Measurements from ENCODE around the gene PVALB.

Gene PVALB

DNA sequence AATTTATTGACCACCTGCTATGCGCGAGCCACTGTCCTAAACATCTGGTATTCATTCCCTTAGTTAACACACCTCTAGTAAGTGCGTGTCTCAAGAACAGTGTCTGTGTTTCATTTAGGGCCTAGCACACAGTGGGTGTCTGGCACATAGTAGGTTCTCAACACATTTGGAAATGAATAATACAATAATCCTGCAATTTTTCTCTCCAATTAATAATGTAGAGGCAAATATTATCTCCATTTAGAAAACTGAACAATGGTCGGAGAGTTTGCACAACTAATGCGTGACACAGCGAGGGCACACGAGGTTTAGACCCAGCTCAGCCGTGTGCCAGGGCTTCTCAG is 39.9 kb upstream of the PVALB start:
- no peak overlapping the region for H3K4me3 ChIP-seq (ENCODE audit: control insufficient read depth, low read depth, low read length)
- TF ChIP-seq, protein P1, sequence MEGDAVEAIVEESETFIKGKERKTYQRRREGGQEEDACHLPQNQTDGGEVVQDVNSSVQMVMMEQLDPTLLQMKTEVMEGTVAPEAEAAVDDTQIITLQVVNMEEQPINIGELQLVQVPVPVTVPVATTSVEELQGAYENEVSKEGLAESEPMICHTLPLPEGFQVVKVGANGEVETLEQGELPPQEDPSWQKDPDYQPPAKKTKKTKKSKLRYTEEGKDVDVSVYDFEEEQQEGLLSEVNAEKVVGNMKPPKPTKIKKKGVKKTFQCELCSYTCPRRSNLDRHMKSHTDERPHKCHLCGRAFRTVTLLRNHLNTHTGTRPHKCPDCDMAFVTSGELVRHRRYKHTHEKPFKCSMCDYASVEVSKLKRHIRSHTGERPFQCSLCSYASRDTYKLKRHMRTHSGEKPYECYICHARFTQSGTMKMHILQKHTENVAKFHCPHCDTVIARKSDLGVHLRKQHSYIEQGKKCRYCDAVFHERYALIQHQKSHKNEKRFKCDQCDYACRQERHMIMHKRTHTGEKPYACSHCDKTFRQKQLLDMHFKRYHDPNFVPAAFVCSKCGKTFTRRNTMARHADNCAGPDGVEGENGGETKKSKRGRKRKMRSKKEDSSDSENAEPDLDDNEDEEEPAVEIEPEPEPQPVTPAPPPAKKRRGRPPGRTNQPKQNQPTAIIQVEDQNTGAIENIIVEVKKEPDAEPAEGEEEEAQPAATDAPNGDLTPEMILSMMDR (conservative IDR thresholded peaks at IDR 0.05; ENCODE audit: control insufficient read depth, insufficient read depth, low read depth, low read length) = no peak
- DNase-seq (ENCODE audit: low read depth) = no peak

DNA sequence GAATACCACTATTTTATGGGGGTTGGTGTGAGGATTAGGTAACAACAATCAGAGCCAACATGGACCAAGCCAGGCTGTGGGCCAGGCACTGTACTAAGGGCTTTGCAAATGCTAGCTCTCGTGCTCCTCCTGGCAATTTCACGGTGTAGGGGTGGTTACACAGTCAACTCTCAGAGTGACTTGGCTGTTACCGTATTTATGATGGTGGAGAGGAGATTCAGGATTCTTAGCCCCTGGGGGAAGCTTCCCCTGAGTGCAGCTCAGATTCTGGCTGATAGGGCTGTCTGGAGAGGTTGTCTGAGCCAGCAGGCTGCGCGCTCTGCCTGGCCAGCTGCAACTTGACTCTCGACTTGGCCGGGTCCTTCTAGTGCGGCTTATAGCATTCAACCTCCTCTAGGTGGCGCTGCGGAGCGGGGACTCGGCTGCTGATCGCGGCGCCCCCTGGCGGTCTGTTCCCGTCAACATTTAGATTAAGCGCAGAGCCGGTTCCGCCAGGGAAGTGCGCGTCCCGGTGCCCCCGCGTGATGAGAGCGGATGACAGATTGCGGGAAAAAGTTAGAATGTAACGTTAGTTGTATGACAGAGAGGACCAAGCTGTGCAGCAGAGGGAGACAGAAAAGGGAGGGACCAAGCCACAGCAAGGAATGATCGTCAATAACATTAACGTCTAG is 39.4 kb upstream of the PVALB start:
- TF ChIP-seq, protein P1 (conservative IDR thresholded peaks at IDR 0.05; ENCODE audit: control insufficient read depth, insufficient read depth, low read depth, low read length) = peak; percentile 99
- no peak overlapping the region for H3K4me3 ChIP-seq (ENCODE audit: control insufficient read depth, low read depth, low read length)

DNA sequence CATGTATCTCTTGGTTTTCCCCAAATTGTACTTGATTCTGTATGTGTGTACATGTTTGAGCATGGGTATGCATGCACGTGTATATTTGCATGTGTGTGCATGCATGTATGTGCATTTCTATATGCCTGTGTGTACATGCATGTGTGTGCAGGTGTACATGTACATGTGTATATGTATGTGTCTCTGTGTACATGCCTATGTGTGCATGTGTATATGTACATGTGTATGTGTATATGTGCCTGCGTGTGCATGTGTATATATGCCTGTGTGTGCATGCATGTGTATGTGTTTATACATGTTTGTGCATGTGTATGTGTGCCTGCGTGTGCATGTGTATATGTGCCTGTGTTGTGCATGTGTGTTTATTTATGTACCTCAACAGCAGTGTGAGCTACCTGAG is 38.6 kb upstream of the PVALB start:
- H3K4me3 ChIP-seq (ENCODE audit: control insufficient read depth, low read depth, low read length) = no peak overlapping the region
- DNase-seq (ENCODE audit: low read depth) = no peak
- TF ChIP-seq, protein P1 (conservative IDR thresholded peaks at IDR 0.05; ENCODE audit: control insufficient read depth, insufficient read depth, low read depth, low read length) = no peak

More for the DNA sequence above, 39.4 kb upstream of the PVALB start:
- DNase-seq (ENCODE audit: low read depth) = peak; percentile 83

DNA sequence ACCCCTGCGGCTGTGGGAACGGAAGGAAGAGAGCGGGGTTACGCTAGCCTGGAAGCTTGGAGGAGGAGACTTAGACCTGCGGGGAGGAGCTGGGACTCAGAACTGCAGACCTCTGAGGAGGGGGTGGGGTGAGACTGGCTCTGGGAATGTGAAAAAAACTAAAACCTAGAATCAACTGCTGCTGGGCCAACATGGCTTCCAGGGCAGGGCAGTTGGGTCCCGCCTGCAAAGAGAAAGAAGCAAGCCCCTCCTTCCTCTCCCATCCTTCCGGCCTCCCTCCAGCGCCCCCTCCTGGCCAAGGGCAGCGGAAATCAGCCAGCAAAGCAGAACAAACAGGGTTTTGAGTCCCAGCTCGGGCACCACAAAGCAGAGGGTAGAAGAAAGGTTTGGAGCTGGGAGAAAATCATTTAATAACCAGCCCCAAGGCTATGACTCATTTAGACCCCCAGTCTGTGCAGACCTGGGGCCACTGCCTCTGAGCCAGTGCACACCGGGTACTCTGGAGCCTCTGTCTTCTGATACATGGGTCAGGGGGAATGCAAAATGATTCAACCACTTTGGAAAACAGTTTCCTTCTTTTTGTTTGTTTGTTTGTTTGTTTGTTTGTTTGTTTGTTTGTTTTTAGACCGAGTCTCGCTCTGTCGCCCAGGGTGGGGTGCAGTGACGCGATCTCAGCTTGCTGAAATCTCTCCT is 36.7 kb upstream of the PVALB start:
- peak; percentile 55 for DNase-seq (ENCODE audit: low read depth)
- no peak overlapping the region for H3K4me3 ChIP-seq (ENCODE audit: control insufficient read depth, low read depth, low read length)
- TF ChIP-seq, protein P1 (conservative IDR thresholded peaks at IDR 0.05; ENCODE audit: control insufficient read depth, insufficient read depth, low read depth, low read length) = peak; percentile 68

DNA sequence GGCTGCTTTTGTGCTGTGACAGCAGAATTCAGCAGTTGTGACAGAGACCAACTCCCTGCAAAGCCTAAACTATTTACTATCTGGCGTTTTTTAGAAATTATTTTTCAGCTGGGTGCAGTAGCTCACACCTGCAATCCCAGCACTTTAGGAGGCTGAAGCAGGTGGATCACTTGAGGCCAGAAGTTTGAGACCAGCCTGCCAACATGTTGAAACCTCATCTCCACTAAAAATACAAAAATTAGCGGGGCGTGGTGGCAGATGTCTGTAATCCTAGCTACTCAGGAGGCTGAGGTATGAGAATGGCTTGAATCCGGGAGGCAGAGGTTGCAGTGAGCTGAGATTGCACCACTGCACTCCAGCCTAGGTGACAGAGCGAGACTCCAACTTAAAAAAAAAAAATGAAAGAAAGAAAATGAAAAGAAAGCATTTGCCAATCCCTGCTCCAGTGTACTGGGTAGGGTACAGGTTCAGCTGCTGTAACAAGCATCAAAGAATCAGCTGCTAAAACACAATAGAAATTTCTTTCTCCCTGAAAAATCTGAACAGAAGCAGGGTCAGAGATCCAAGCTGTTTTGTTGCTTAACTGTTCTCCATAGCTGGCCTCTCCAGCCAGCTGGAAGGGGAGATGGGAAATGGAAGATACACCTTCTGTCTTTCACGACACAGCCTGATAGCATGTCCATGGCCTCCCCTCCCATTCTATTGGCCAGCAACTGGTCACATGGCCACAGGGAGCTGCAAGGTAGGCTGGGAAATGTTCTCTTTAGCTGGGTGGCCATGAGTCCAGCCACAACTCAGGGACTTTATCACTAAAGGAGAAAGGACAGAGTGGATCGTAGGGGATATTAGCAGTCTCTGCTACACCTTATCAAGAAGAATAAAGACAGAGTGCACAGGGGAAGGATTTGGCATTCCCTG is 35.5 kb upstream of the PVALB start:
- H3K4me3 ChIP-seq (ENCODE audit: control insufficient read depth, low read depth, low read length) = no peak overlapping the region
- TF ChIP-seq, protein P1 (conservative IDR thresholded peaks at IDR 0.05; ENCODE audit: control insufficient read depth, insufficient read depth, low read depth, low read length) = no peak
- no peak for DNase-seq (ENCODE audit: low read depth)

DNA sequence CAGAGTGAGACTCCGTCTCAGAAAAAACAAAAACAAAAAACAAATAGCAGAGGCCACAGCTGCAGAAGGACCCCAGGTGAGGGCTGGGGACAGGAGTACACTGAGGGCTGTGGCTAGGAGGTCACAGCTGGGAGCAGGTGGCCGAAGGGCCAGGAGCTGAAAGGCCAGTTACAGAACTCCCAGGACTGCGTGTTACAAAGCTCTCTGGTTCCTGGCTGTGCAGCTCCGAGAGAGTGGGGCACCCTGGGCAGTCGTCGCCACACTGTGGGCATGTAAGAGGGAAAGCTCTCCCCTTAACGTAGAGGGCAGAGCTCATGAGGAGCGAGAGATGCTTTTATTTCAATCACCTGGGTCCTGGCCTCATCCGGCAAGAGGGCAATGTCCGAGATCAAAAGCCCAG is 33.8 kb upstream of the PVALB start:
- no peak for DNase-seq (ENCODE audit: low read depth)
- no peak overlapping the region for H3K4me3 ChIP-seq (ENCODE audit: control insufficient read depth, low read depth, low read length)
- TF ChIP-seq, protein P1 (conservative IDR thresholded peaks at IDR 0.05; ENCODE audit: control insufficient read depth, insufficient read depth, low read depth, low read length) = no peak
